ENCODE measurements around the gene NBPF11.
"Not testable (repeated sequence)": the region's sequence is repeated elsewhere in the genome, so short reads cannot be mapped to it uniquely, and the experiment has no call there.

Gene NBPF11

DNA sequence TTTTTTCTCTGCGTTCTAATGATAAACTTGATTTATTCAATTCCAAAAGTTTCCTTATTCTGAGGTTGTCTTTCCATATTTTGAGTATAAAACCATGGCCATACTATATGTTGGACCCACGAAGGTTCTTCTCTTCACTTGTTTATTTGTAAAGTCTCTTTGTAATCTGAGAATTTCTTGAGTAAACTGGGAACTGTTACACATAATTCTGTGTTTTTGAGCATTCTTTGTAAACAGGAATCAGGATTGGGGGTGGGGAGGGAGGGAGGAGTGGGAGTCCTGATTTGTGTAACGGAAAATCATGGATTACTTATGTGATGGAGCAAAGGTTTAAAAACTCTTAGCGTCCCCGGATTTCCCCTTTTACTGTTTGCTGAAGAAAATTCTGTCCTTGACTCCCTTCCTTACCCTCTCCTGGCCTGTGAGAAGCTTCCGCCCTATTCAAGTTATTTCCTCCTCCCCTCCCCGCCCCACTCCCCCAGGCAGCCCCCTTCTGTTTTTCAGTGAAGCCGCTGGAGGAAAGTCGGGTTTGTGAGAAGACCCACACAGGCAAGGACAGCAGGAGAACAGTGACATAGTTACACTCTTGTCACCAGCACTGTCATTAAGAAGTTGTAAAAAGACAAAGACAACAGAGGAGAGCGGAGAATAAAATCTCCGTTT lies 6.4 kb upstream of the NBPF11 start:
- Histone ChIP-seq H3K4me1 (ENCODE audit: insufficient read depth, low read length) (peaks cover 9% of the 10 kb centered on the region), H3K36me3 (ENCODE audit: insufficient read depth, low read length) (no peaks in the 10 kb centered on the region), H3K9me3 (ENCODE audit: control insufficient read depth, insufficient read depth, low read length) (no peaks in the 10 kb centered on the region), H3K9ac (ENCODE audit: low read depth, low read length) (no peak overlapping the region)

- H3K4me1 ChIP-seq (ENCODE audit: insufficient read depth, low read length); H3K36me3 ChIP-seq (ENCODE audit: insufficient read depth, low read length); H3K9me3 ChIP-seq (ENCODE audit: control insufficient read depth, insufficient read depth, low read length); H3K9ac ChIP-seq (ENCODE audit: low read depth, low read length): not testable (repeated sequence)
Measured at GRCh38 chr1:148157803-148158202, 5.7 kb upstream of the NBPF11 start.

- H3K9ac ChIP-seq (ENCODE audit: low read depth, low read length); H3K4me1 ChIP-seq (ENCODE audit: insufficient read depth, low read length); H3K9me3 ChIP-seq (ENCODE audit: control insufficient read depth, insufficient read depth, low read length); H3K36me3 ChIP-seq (ENCODE audit: insufficient read depth, low read length): not testable (repeated sequence)
Measured at GRCh38 chr1:148155494-148156275, 3.6 kb upstream of the NBPF11 start.

DNA sequence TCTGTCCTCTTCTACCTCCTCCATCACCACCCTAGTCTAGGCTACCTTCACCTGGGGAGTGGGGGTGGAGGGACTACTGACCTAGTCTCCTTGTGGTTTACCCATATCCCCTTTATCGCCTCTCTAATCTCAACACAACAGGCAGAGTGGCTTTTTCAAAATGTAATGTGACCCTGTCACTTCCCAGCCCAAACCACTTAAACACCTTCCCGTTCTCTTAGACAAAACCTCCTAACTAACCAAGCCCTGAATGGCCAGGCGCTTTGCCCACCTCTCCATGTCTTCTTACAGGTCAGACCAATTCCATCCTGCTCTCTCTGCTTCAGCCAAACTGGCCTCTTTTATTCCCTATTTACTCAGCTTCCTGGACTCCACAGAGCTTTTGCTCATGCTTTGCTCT lies 714 bp upstream of the NBPF11 start:
- not testable (repeated sequence) for H3K4me1 ChIP-seq (ENCODE audit: insufficient read depth, low read length); H3K9ac ChIP-seq (ENCODE audit: low read depth, low read length); H3K36me3 ChIP-seq (ENCODE audit: insufficient read depth, low read length); H3K9me3 ChIP-seq (ENCODE audit: control insufficient read depth, insufficient read depth, low read length)

GRCh38 chr1:148151371-148151819 lies 686 bp downstream of the NBPF11 start:
- not testable (repeated sequence) for H3K4me1 ChIP-seq (ENCODE audit: insufficient read depth, low read length); H3K9me3 ChIP-seq (ENCODE audit: control insufficient read depth, insufficient read depth, low read length); H3K36me3 ChIP-seq (ENCODE audit: insufficient read depth, low read length)
- peak overlapping the region; percentile 75; the same call in 1 of the 2 replicates for H3K9ac ChIP-seq (ENCODE audit: low read depth, low read length)

DNA sequence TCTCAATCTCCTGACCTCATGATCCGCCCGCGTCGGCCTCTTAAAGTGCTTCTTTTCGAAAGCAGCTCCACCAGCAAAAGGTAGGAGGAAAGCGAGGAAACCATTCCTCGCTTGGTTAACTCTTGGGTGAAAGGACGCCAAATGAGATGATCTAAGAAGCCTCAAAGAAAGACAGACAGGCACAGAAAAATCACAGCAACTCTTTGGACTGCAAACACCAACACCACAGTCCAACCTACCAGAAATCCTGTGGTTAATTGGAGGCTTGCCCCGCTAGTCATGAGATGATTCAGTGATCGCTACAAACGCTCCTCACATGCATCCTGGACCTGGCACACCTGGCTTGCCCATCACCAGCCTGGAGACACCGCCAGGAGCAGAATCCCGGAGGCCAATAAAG lies 1.1 kb downstream of the NBPF11 start:
- H3K36me3 ChIP-seq (ENCODE audit: insufficient read depth, low read length); H3K9me3 ChIP-seq (ENCODE audit: control insufficient read depth, insufficient read depth, low read length); H3K4me1 ChIP-seq (ENCODE audit: insufficient read depth, low read length): not testable (repeated sequence)
- peak overlapping the region; percentile 75; the same call in 1 of the 2 replicates for H3K9ac ChIP-seq (ENCODE audit: low read depth, low read length)

DNA sequence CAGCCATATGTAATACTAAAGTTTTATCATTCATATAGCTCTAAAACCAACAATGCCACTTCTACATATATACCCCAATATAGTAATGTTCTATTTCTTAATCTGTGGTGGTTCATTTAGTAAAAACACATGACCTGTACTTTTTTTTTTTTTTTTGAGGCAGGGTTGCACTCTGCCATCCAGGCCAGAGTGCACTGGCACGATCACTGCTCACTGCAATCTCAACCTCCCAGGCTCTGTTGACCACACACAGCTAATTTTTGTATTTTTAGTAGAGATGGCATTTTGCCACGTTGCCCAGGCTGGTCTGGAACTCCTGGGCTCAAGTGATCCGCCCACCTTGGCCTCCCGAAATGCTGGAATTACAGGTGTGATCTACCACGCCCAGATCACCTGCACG lies 2.1 kb downstream of the NBPF11 start:
- H3K9me3 ChIP-seq (ENCODE audit: control insufficient read depth, insufficient read depth, low read length); H3K36me3 ChIP-seq (ENCODE audit: insufficient read depth, low read length); H3K4me1 ChIP-seq (ENCODE audit: insufficient read depth, low read length); H3K9ac ChIP-seq (ENCODE audit: low read depth, low read length): not testable (repeated sequence)

GRCh38 chr1:148149050-148149815 lies 2.8 kb downstream of the NBPF11 start:
- not testable (repeated sequence) for H3K9me3 ChIP-seq (ENCODE audit: control insufficient read depth, insufficient read depth, low read length); H3K36me3 ChIP-seq (ENCODE audit: insufficient read depth, low read length); H3K9ac ChIP-seq (ENCODE audit: low read depth, low read length); H3K4me1 ChIP-seq (ENCODE audit: insufficient read depth, low read length)

GRCh38 chr1:148147052-148147838 lies 4.8 kb downstream of the NBPF11 start:
- H3K9me3 ChIP-seq (ENCODE audit: control insufficient read depth, insufficient read depth, low read length); H3K9ac ChIP-seq (ENCODE audit: low read depth, low read length); H3K36me3 ChIP-seq (ENCODE audit: insufficient read depth, low read length); H3K4me1 ChIP-seq (ENCODE audit: insufficient read depth, low read length): not testable (repeated sequence)

- H3K9me3 ChIP-seq (ENCODE audit: control insufficient read depth, insufficient read depth, low read length); H3K9ac ChIP-seq (ENCODE audit: low read depth, low read length); H3K36me3 ChIP-seq (ENCODE audit: insufficient read depth, low read length); H3K4me1 ChIP-seq (ENCODE audit: insufficient read depth, low read length): not testable (repeated sequence)
Measured at GRCh38 chr1:148146191-148146997, 5.7 kb downstream of the NBPF11 start.

- H3K9me3 ChIP-seq (ENCODE audit: control insufficient read depth, insufficient read depth, low read length), result not testable (repeated sequence)
Measured at GRCh38 chr1:148143223-148143622, 8.9 kb downstream of the NBPF11 start.

GRCh38 chr1:148141936-148142335 lies 10.1 kb downstream of the NBPF11 start:
- H3K36me3 ChIP-seq (ENCODE audit: insufficient read depth, low read length); H3K9me3 ChIP-seq (ENCODE audit: control insufficient read depth, insufficient read depth, low read length); H3K9ac ChIP-seq (ENCODE audit: low read depth, low read length); H3K4me1 ChIP-seq (ENCODE audit: insufficient read depth, low read length): not testable (repeated sequence)

More at GRCh38 chr1:148143223-148143622, 8.9 kb downstream of the NBPF11 start:
- H3K9ac ChIP-seq (ENCODE audit: low read depth, low read length); H3K4me1 ChIP-seq (ENCODE audit: insufficient read depth, low read length); H3K36me3 ChIP-seq (ENCODE audit: insufficient read depth, low read length): not testable (repeated sequence)

- H3K36me3 ChIP-seq (ENCODE audit: insufficient read depth, low read length); H3K4me1 ChIP-seq (ENCODE audit: insufficient read depth, low read length); H3K9ac ChIP-seq (ENCODE audit: low read depth, low read length); H3K9me3 ChIP-seq (ENCODE audit: control insufficient read depth, insufficient read depth, low read length): not testable (repeated sequence)
Measured at GRCh38 chr1:148138606-148139005, 13.5 kb downstream of the NBPF11 start.

DNA sequence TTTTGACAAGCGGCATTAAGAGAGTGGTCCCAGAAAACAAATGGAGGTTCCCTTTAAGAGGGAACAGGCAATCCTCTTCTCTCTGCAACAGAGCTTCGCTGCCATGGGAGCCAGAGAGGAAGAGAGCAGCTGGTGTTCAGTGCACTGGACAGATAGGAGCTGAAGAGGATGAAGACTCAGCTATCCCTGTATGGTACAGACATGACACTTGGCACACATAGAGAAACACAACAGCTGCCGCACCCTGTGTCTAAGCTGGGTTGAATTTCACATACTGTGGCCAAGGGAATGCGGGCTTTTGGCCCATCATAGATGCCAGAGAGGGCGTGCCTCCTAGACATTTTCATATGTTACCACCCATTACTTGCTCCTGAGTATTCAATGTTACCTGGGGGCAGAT lies 29.7 kb downstream of the NBPF11 start:
- not testable (repeated sequence) for H3K36me3 ChIP-seq (ENCODE audit: insufficient read depth, low read length); H3K9me3 ChIP-seq (ENCODE audit: control insufficient read depth, insufficient read depth, low read length); H3K4me1 ChIP-seq (ENCODE audit: insufficient read depth, low read length); H3K9ac ChIP-seq (ENCODE audit: low read depth, low read length)
